ENCODE measurements around the gene LIN7A. TPM values are rescaled to one million over a fixed set of nuclear protein-coding genes. Genes with fewer than 3 reads are reported as not detected.

The LIN7A gene
- total RNA-seq, 1 donor, result 6.6 TPM

- TF ChIP-seq, protein P1, sequence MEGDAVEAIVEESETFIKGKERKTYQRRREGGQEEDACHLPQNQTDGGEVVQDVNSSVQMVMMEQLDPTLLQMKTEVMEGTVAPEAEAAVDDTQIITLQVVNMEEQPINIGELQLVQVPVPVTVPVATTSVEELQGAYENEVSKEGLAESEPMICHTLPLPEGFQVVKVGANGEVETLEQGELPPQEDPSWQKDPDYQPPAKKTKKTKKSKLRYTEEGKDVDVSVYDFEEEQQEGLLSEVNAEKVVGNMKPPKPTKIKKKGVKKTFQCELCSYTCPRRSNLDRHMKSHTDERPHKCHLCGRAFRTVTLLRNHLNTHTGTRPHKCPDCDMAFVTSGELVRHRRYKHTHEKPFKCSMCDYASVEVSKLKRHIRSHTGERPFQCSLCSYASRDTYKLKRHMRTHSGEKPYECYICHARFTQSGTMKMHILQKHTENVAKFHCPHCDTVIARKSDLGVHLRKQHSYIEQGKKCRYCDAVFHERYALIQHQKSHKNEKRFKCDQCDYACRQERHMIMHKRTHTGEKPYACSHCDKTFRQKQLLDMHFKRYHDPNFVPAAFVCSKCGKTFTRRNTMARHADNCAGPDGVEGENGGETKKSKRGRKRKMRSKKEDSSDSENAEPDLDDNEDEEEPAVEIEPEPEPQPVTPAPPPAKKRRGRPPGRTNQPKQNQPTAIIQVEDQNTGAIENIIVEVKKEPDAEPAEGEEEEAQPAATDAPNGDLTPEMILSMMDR (IDR thresholded peaks at IDR 0.05; ENCODE audit: insufficient read depth, low read length), result no peak
- no peak overlapping the region for H3K4me3 ChIP-seq (ENCODE audit: low read depth, low read length)
- DNase-seq (ENCODE audit: low read depth), result no peak
These were observed 99.0 kb downstream of the LIN7A start for GRCh38 chr12:80838708-80839107.

- TF ChIP-seq, protein P1 (IDR thresholded peaks at IDR 0.05; ENCODE audit: insufficient read depth, low read length), result no peak
- DNase-seq (ENCODE audit: low read depth), result no peak
- H3K4me3 ChIP-seq (ENCODE audit: low read depth, low read length), result no peak overlapping the region
These were observed 99.6 kb downstream of the LIN7A start for GRCh38 chr12:80838024-80838658.

DNA sequence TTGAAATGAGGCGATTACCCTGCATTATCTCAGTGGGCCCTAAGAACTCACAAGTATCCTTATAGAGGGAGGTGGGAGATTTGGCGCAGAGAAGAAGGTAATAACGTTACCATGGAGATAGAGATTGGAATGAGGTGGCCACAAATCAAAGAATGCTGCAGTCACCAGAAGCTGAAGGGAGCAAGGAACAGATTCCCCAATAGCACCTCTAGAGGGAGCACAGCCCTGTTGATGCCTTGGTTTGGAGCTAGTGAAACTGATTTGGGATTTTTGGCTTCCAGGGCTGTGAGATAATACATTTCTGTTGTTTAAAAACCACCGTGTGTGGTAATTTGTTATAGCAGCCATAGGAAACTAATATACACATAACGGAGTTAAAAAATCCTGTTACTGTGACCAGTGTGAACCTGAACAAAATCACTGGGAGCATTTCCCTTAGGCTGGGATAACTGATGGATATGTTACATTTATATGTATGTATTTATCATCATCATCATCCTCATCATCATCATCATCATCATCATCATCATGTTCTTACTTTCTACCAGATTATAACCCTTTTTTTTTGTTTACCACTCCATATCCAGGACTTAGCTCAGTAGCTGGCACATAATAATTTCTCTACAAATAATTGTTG is 100.3 kb downstream of the LIN7A start:
- TF ChIP-seq, protein P1 (IDR thresholded peaks at IDR 0.05; ENCODE audit: insufficient read depth, low read length), result peak; percentile 92
- peak; percentile 76 for DNase-seq (ENCODE audit: low read depth)
- H3K4me3 ChIP-seq (ENCODE audit: low read depth, low read length), result no peak overlapping the region

DNA sequence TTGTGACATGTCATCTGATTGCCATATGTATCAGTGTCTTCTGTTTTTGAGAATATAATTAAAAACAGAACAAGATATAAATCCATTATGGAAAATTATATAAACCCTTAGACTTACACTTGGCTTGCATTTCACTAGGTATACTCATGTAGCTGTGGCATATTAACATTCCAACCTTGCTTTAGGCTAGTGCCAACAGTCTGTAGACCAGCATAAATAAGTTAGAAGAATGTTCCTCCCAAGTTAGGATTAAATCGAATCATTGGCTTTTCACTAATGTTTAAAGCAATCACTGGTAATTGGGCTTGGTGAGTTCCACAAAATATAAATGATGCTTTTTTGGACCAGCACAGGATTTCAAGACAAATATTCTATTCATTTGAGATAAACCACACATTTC is 103.0 kb downstream of the LIN7A start:
- TF ChIP-seq, protein P1 (IDR thresholded peaks at IDR 0.05; ENCODE audit: insufficient read depth, low read length), result no peak
- no peak overlapping the region for H3K4me3 ChIP-seq (ENCODE audit: low read depth, low read length)

GRCh38 chr12:80830533-80831088 is 107.1 kb downstream of the LIN7A start:
- no peak for DNase-seq (ENCODE audit: low read depth)
- H3K4me3 ChIP-seq (ENCODE audit: low read depth, low read length), result no peak overlapping the region
- TF ChIP-seq, protein P1 (IDR thresholded peaks at IDR 0.05; ENCODE audit: insufficient read depth, low read length), result no peak

More for the DNA sequence above, 103.0 kb downstream of the LIN7A start:
- no peak for DNase-seq (ENCODE audit: low read depth)

GRCh38 chr12:80829767-80830166 is 108.0 kb downstream of the LIN7A start:
- no peak overlapping the region for H3K4me3 ChIP-seq (ENCODE audit: low read depth, low read length)
- no peak for DNase-seq (ENCODE audit: low read depth)
- TF ChIP-seq, protein P1 (IDR thresholded peaks at IDR 0.05; ENCODE audit: insufficient read depth, low read length), result no peak

All from fibroblast of the aortic adventitia (primary cell).